PC-3 (cell line): Measurements from ENCODE around the gene R3HDML.

Experiments used
- CTCF ChIP-seq: fragments of 300-600 bp; sonication (generic); conservative IDR thresholded peaks from 2 replicates; pipeline ENCODE4 v1.5.1; 2017; ENCODE audit warnings: antibody characterized with exemption, low read depth, mild to moderate bottlenecking, low read length
- EZH2 ChIP-seq: fragments of 300-600 bp; sonication (generic); IDR thresholded peaks from one replicate; pipeline ENCODE4 v1.6.1; 2017; ENCODE audit warnings: antibody characterized with exemption, mild to moderate bottlenecking, low read length; ENCODE audit not compliant: unreplicated experiment
- EZH2phosphoT487 ChIP-seq: fragments of 300-600 bp; sonication (generic); IDR thresholded peaks from 2 replicates; pipeline ENCODE4 v1.6.1; 2018; ENCODE audit warnings: mild to moderate bottlenecking, antibody characterized with exemption, low read length, borderline replicate concordance

DNA sequence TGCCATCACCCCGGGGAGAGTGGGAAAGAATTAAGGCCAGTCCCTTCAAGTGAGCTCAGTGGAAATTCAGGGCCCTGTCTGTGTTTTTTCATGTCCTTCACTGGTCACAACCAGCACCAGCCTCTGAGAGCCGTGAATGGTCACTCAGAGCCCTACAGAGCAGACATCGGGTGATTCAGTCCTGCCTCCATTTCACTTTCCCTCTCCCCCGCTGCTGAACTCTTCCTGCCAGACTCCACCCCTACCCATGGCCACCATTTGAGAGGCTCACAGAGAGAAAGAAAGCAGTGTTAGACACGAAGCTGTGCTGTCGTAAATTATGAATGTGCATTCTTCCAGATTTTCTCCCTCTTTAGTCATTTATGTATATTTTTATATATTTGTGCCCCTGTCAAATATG lies 5.4 kb downstream of the R3HDML start:
- TF ChIP-seq CTCF (no peak), EZH2 (no peak), EZH2phosphoT487 (no peak)
